Activated T-helper 9 cell treated with anti-CD3 and anti-CD28 coated beads, Interleukin-2, amount 50 U/mL, for 16 hours (primary cell): ENCODE results near the gene PRMT3.
"Not testable (repeated sequence)": the region's sequence is repeated elsewhere in the genome, so short reads cannot be mapped to it uniquely, and the experiment has no call there.

Experiments
- DNase-seq: peaks from one replicate; pipeline ENCODE4 v3.0.0-alpha.2; 2020; ENCODE audit warnings: low read depth

Gene PRMT3

DNA sequence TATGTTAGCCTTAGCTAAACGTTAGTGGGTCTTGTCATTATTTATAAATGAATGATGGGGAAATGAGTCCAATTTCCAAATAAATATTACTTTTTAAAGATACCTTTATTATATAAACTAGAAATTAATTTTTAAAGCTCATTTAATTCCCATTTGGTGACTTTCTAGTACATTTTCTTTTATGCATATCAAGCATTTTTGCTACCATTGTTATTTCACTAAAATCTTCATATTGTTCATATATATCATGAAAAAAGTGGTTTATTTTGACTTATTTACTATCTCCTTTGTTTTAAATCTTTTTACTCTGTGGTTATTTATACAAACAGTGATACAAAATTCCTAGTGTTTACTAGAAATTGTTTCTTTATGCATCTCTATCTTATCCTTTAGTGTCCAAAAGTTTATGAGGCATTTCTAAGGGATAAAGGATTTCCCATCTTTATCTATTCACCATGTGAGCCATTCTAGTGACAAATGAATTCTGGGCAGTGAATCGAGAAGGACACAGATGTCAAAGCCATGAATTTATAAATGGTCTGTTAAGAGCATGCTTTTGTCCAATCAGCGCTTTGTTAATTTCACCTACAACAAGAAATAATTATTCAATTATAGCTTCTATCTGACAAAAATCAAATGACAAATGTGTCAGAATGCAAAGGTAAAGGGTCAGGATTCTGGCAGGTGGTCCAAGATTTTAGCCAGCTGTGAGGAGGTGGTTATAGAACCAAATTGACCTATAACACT, 70.6 kb downstream of the PRMT3 start:
- DNase-seq, result no peak

DNA sequence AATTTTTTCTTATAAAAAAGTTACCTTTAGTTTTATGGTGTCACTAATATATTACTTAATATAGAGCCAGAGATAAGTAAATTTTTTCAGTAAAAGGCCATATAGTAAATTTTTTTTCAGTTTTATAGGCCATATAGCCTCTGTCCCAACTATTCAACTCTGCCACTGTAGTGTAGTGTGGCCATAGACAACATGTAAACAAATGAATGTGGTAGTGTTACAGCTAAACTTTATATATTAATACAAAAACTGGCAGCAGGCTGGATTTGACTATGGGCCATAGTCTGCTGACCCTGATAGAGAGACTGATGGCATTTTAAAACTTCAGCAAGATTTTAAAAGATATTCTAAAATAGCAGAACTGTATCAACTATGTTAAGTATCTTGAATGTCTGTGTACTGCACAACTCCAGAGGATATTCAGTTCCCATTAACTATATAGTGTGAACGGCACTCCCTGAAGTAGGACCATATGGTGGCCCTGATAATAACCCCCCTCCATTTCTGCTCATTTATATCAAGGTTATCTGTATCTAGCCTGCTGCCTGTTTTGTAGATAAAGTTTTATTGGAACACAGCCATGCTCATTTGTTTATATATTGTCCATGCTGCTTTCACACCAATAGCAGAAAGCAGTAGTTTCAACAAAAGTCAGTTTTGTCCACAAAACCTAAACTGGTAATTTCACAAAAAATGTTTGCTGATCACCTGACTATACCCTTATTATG, 71.6 kb downstream of the PRMT3 start:
- DNase-seq, result no peak

DNA sequence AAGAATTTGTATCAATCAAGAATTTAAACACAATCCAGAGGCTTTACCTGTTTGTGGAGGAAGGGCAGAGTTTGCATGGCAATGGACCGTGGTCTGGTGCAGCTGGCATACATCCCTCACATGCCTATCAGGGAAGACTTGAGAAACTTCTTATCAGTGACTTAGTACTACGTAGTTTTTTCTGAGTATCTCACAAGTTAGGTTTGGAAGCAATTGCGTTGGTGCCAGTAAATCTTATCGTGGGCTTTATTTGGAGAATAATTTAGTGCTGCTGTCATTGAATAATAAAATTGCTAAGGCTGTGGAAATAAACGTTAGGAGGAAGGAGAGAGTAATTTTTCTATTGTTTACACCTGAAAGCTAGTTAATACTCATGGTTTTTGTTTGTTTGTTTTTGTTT, 72.3 kb downstream of the PRMT3 start:
- DNase-seq, result no peak

DNA sequence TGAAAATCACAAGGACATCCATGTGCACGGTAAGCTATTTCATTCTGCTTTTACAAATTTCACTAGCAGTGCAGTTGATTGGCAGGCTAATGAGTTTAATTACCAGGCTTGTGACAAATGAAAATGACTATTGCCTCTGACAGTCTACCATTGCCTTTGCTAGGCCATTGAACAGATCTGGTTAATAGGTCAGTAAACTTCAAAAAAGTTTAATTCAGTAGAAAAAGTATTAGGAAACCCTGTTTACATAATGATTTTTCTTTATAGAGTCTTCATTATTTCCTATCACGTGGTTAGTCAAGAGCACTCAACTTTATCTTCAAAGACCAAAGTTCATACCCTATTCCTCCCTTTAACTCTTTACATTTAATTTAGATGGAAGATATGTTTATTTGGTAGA, 77.0 kb downstream of the PRMT3 start:
- no peak for DNase-seq

DNA sequence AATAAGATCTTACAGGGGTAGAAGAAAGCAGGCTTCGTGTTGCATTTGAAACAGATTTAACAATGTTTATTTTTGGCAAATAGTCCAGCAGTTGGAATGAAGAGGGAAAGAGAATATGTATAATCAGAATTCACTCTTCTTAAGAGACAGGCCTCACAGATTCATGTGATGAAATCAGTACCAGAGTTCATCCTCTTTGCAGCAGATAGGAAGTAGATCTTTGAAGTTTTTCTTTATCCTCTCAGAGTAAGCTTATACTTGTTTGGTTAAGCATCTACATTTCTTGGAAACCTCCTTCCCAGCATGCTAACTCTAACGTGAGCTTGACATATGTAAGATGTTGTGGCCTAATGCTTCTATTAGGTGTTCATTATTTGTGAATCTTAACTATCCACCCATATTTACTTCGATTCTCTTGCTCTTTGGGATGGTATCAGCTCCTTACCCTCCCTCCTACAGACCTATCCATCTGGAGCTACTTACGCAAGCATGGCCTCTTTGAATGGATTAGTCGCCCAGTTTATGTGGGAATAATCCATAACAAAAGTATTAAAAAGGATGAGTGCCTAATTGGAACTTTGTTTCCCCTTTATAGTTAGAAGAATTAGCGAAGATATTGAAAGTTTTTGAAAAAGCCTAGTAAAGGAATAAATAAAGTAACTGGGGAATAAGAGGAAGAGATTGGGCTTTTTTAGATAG, 80.1 kb downstream of the PRMT3 start:
- no peak for DNase-seq

DNA sequence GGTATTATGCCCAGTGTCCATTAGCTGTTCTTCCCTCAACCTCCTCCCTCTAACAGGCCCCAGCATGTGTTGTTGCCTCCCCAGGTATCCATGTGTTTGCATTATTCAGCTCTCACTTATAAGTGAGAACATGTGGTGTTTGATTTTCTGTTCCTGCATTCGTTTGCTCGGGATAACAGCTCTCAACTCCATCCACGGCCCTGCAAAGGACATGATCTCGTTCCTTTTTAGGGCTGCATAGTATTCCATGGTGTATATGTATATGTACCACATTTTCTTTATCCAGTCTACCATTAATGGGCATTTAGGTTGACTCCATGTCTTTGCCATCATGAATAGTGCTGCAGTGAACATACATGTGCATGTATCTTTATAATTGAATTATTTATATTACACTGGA, 82.8 kb downstream of the PRMT3 start:
- no peak for DNase-seq

DNA sequence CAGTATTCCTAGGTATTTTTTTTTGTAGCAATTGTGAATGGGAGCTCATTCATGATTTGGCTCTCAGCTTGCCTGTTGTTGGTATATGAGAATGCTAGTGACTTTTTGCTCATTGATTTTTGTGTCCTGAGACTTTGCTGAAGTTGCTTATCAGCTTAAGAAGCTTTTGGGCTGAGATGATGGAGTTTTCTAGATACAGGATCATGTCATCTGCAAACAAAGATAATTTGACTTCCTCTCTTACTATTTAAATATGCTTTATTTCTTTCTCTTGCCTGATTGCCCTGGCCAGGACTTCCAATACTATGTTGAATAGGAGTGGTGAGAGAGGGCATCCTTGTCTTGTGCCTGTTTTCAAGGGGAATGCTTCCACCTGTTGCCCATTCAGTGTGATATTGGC, 84.4 kb downstream of the PRMT3 start:
- DNase-seq, result not testable (repeated sequence)

DNA sequence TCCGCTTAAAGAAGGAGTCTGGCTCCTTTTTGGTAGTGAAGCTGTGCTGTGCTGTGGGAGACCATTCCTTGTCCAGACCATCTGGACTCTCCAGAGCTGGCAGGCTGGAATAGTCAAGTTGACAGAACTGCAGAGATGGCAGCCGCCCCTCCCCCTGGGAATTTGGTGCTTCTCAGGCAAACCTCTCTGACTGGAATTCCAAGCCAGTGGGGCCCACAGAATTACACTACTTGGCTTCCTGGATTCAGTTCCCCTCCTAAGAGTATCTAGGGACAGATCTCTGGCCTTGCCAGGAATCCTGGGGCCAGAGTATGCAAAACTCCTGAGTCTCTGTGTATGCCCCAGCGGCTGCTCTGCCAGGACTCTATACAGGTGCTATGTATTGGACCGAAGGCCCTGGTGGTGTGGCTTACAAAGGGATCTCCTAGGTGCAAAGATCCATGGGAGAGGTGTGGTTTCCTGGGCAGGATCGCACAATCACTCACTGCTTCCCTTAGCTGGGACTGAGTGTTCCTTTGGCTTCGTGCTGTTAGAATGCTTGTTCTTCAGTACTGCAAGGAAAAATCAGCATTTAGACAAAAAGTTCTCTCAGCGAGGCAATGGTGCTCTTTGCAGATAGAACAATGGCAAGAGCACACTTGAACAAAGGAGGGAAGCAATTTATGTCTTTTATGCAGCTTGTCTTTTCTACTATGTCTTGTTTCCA, 86.8 kb downstream of the PRMT3 start:
- DNase-seq, result no peak

DNA sequence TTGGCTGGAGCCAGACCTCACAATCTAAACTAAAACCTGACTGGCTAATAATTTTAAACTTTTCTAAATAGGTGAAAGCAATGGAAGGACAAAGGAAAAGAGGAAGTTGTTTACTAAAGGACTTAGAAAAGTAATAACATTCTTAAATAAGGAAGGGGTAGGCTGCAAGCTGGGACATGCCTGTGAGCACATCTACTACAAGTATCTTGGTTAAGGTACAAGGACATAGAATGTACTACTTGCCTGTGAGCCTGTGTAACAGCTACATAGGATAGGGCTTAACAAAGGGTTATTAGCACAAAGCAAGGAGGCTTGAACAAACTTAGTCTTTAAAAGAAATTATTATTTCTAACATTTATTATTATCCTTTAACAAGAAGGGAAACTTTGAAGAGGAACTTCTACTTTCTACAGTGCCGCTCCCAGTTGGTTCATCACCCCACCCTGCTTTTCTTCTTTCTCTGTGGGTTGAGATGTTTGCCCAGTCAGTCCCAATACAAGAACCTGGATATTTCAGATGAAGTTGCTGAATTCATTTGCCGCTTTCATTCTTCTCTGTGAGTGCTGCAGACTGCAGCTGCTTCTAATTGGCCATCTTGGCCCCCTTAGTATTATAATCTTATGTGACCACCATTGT, 87.5 kb downstream of the PRMT3 start:
- no peak for DNase-seq

DNA sequence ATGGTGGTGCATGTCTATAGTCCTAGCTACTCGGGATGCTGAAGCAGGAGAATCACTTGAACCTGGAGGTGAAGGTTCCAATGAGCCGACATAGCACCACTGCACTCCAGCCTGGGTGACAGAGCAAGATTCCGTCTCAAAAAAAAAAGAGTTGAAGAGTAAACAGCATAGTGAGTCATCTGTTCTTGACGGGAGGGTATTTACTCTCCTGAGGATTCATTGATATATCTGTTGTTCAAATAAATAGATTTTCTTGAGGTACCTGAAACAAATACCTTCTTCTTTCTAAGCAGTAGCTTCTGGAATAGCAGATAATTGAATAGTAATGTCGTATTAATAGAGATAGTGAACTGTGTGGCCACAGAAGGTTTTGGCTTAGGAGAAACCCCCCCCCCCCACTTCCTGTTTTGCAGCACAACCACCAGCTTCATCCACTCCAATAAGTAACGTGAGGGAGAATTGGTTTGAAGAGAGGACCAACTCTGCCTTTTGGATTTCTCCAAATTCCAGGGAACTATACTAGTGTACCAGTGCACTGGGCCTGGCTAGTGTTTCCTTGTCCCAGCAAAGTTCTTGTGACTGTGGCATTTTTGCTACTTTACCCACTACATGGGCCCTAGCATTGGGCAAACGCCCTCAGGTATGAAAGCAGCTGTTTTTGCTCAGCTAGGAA, 90.0 kb downstream of the PRMT3 start:
- no peak for DNase-seq

DNA sequence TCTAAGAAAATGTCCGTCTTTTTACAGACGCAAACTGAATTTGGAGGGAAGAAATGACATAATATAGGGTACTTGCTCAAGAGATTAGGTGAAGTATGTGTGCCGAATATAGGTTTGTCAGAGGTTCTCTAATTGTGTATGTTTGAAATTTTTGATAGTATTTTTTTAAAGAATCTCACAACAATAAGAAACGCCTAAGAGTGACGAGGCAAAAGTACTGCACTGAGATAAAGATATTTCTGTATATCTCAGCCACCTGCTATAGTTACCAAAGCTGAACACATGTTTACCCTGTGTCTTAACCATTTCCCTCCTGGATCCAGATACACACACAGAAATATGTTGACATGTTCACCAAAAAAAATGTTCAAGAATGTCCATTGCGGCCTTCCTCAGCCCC, 92.0 kb downstream of the PRMT3 start:
- no peak for DNase-seq

DNA sequence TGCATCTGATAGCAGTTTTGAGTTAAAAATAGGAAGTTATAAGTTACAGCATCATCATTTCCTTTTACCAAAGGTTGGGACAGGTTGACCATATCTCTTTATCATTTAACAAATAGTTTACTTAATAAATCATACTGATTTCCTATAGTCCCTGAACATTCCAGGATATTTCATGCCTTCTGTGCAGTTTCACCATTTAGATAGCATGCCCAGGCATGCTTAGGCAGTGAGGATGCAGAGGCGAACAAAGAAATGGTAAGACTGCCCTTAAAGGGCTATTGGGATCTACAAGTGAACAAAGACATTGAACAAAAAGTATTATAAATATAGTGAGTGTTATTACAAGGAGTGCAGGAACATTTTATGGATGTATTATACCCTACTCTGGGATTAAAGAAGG, 96.4 kb downstream of the PRMT3 start:
- DNase-seq, result no peak

DNA sequence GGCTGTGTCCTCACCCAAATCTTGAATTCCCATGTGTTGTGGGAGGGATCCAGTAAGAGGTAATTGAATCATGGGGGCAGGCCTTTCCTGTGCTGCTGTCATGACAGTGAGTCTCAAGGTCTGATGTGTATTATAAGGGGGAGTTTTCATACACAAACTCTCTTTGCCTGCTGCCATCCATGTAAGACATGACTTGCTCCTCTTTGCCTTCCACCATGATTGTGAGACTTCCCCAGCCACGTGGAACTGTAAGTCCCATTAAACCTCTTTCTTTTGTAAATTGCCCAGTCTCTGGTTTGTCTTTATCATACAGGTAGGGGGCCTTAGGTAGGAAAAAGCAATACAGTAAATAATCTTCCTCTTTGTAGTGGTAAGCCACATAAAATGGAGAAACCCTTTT, 96.9 kb downstream of the PRMT3 start:
- not testable (repeated sequence) for DNase-seq

DNA sequence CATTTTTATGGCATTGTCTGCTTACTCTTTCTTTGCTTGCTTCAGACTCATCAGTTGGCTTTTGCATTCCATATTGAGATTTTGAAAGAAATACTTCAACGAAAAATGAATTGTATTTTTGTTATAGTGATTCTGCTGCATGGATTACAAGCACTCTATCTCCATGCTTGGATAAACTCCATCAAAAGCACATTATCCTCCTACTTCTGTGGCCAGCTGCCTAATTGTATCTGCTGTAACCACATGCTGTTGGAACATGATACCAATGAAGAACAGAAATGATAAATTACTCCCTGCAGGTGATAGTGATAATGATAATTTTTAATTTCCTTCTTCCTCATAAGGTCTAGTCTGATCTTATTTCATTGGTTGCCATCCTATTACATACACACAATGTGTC, 100.8 kb downstream of the PRMT3 start:
- no peak for DNase-seq

DNA sequence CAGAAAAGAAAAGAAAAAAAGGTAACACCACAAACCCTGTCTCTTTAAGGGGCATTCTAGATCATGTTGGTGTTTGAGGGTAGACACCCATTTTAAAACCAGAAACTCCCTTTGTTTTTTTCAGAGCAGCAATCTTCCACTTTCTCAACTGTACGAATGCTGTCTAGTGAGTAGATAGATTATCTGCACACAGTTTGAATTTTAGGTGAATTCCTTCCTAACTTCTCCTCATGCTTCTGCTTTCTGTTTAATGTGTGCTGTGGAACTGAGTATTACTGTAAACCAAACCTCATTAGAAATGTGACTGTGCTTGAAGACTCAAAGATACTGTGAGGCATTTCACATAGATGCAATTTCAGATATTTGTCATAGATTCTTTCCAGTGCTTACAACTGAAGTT, 102.4 kb downstream of the PRMT3 start:
- DNase-seq, result no peak

DNA sequence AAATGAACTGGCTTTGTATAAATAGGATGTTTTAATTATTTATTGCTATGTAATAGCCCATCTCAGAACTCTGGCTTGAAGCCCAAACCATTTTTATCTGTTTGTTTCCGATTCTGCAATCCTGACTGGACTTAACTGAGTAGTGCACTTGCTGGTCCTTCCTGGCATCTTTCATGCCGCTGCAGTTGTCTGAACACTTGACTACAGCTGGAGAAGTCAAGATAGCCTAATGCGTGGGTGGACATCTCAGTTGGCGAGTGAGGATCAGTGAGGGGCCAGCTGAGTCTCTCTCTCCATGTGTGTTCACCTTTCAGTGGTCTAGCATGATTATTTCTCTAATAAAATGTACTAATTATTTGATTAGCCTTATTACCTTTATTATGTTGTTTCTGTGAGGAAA, 105.8 kb downstream of the PRMT3 start:
- no peak for DNase-seq

DNA sequence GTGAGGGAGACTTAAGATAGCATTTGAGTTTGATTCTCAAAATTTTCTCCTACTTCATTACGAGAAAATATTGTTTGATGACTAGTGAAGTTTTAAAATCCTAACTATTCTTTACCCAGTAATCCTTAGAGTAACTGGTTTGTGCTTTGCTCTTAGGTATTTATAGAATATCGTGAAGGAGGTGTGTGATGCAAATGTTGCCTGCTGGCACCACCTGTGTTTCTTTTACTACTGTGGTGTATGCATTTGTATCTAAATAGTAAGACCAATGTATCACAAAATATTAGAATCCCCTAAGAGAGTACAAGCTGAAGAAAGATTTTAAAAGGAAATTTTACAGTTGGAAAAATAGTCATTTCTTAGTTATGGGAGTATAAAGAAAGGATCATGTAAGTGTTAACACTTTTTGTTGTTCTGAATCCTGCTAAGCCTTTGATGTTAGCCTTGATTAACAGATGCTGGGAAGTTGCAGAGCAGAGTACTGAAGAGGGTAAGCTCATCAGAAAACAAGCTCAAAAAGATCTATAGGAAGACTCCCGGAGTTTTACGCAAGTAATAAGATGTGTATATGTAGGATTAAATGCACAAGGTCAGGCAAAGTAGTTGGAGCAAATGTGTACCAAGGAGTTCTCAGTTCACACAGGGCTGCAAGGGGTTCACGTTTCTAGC, 109.7 kb downstream of the PRMT3 start:
- no peak for DNase-seq

DNA sequence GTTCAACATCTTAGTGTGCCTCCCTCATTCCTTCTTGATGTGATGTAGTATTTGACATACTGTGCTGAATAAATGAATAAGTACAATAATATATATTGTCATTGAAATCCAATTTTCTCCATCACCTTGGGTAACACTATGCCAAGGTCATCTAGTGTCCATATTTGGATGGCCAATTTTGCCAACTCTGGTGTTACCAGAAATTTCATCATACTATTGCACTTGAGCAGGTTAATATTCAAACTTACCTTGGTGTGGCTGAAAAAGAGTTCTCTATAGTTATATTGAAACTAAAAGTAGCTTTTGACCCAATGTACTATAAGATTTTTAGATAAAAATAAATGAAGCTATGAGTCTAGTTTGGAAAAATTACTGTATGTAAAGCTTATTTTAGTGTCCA, 113.7 kb downstream of the PRMT3 start:
- DNase-seq, result no peak

DNA sequence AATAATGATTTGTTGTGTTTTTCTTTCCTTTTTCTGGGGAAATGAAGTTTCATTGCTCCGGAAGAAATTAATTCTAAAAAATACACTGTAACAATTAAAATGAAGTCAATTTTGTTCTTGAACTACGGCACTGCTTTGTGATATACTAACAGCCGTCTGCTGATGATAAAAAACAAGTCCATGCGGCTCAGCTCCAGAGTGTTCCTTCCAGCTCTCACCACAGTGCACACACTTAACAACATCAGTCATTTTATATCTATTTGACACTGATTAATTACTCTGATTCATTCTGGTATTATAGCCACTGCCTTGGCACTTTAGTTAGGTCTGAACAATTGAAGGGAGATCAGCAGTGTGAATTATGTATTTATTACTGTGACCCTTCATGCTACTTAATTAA, 114.5 kb downstream of the PRMT3 start:
- no peak for DNase-seq

DNA sequence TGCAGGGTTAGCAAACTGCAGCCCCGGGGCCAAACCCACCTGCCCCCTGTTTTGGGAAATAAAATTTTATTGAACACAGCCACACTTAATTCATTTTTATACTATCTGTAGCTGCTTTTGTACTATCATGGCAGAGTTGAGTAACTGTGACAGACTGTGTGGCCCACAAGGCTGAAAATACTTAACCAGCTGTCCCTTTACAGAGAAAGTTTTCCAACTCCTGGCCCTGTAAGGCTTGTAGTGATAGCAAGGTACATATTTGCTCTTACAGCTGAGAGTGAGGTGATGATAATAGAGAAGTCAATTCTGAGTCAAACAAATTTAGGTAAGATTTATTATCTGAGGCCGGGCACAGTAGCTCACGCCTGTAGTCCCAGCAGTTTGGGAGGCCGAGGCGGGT, 124.5 kb downstream of the PRMT3 start:
- DNase-seq, result no peak

DNA sequence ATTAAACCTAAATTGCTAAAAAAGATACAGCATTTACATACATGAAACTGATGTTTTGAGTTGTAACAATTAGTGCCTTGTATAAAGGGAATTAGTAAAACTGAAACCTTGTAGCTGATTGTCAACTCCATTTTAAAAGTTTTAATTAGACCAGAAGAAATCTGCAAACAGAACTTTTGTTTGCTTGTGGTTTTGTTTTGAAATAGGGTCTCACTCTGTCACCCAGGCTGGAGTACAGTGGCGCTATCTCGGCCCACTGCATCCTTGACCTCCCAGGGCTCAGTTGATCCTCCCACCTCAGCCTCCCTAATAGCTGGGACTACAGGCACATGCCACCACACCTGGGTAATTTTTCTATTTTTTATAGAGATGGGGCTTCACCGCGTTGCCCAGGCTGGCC, 125.4 kb downstream of the PRMT3 start:
- no peak for DNase-seq
